ENCODE measurements around the gene GREM1.

GREM1 gene

GRCh38 chr15:32717426-32718226 lies at the start of gene GREM1:
Gene GREM1, plus strand, starts transcription at chr15:32718004. Its CDS starts 12,687 bp downstream, at chr15:32730691.
- no peak for DNase-seq (ENCODE audit: low read depth, low spot score)

- no peak for DNase-seq (ENCODE audit: low read depth, low spot score)
Measured at GRCh38 chr15:32668942-32669341, 48.9 kb upstream of the GREM1 start.

GRCh38 chr15:32669896-32670611 lies 47.8 kb upstream of the GREM1 start:
- DNase-seq (ENCODE audit: low read depth, low spot score), result no peak

- no peak for DNase-seq (ENCODE audit: low read depth, low spot score)
Measured at GRCh38 chr15:32670623-32671022, 47.2 kb upstream of the GREM1 start.

DNA sequence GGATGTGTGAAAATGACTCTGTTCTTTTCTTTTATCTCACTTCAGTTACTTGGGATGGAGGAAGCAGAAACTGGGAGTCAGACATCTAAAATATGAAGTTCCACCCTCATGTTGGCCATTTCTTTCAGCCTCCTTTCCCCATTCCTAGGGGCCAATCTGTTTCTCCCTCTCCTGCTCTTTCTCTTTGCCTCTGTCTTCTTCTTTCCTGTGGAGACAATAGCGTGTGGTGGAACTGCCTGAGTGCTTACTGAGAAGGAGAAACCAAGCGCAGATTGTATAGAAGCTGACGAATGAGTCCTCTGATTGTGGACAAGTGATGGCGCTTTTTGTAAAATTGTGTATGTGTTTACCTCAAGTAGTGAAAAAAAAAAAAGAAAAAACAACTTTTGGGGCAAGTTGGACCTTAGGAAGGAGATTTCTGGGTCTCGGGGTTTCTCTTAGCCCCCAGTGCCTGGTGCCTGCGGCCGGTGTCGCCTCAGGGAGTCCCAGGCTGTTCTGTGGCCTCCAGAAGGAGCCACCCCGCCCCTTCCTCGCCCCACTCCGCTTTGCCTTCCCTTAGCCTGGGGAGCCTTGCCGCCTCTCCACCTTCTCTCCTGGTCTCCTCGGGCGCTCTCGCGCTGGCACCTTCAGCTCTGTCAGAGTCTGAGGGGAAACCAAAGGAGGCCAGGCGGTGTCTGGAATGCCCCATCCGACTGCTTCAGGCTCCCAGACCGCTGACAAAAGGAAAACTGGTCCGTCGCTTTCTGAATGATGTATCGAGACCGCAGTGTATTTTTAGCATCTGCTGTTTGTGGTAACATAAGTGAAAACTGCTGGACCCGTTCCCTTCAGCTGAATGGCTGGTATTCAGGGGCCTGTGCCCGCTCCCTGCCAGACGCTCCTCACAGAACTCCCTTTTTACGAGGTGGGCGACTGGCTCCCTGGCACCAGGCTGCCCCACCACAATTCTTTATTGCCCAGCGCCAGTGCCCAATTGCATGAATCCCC lies 46.2 kb upstream of the GREM1 start:
- DNase-seq (ENCODE audit: low read depth, low spot score), result no peak

DNA sequence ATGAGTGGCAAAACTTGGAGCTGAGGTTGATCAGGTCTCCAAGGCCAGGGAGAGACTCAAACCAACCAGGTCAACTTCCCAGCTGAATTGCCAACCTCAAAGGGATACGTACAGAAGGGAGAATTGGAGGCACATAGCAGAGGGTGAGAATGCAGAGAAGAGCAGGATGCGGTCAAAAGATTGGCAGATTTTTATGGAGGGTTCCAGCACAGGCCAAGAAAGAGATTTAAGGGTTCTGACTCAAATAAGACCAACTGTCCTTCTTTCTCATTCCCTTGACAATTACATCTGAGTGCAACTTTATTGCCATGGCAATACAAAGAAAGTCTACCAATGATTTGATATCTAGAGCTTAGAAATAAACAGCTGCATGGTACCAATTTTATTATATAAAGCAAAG lies 43.1 kb upstream of the GREM1 start:
- no peak for DNase-seq (ENCODE audit: low read depth, low spot score)

DNA sequence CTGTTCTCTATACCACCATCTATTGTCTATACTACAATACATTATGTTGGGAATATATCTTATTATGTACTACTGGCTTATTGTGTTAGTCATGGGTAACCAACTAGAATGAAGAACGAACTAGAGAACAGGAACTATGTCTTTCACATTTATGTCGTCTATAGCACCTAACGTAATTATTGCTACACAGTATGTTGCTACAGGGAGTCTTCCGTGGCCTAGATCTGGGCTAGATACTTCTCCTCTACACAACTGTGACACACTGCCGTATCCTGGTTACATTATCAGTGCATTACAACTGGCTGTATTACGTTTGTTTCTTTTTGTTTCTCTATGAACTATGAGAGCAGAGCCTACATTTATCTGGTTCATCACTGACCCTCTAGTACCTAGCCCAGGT lies 42.3 kb upstream of the GREM1 start:
- no peak for DNase-seq (ENCODE audit: low read depth, low spot score)

- DNase-seq (ENCODE audit: low read depth, low spot score), result no peak
Measured at GRCh38 chr15:32676169-32676568, 41.6 kb upstream of the GREM1 start.

GRCh38 chr15:32677238-32677750 lies 40.5 kb upstream of the GREM1 start:
- DNase-seq (ENCODE audit: low read depth, low spot score), result no peak

DNA sequence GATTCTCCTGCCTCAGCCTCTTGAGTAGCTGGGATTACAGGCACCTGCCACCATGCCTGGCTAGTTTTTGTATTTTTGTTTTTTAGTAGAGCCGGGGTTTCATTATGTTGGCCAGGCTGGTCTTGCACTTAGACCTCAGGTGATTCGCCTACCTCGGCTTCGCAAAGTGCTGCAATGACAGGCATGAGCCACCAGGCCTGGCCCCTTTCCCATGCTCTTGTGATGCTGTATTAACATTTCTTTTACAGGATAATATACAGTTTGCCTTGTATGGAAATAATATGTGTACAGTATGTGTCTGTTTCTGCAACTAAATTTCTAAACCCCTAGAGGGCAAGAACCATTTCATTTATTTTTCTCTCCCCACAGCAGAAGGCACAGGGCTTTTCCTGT lies 38.5 kb upstream of the GREM1 start:
- no peak for DNase-seq (ENCODE audit: low read depth, low spot score)

- DNase-seq (ENCODE audit: low read depth, low spot score), result no peak
Measured at GRCh38 chr15:32682569-32682968, 35.2 kb upstream of the GREM1 start.

DNA sequence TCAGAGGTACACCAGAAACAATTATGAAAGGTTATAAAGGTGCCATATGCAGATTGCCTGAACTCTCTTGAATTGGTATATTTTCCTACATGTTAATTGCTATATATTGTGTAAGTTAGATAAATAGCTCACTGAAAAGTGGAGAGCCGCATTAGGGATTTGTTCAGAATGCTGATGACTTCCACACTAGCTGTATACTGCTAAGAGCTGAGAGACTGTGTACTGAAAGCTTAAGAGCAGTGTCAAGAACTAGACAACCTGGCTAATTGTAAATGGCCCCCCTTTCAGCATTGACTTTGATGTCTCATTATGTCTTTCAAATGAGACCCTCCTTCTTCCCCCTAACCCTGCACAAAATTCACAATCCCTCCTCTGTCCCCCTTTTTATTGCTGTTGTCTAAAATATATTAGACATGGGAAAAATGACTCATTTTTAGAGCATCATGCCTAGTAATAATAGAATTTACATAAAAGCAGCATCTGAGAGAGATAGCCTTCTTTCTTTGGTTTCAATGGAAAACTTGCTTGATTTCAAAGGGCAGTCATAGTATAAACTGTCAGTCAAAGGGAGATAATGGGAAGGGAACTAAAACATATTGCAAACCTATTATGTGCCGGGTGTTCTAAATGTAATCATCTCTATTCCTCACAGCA lies 34.7 kb upstream of the GREM1 start:
- DNase-seq (ENCODE audit: low read depth, low spot score), result no peak

GRCh38 chr15:32683906-32684584 lies 33.8 kb upstream of the GREM1 start:
- no peak for DNase-seq (ENCODE audit: low read depth, low spot score)

- DNase-seq (ENCODE audit: low read depth, low spot score), result no peak
Measured at GRCh38 chr15:32685576-32685975, 32.2 kb upstream of the GREM1 start.

DNA sequence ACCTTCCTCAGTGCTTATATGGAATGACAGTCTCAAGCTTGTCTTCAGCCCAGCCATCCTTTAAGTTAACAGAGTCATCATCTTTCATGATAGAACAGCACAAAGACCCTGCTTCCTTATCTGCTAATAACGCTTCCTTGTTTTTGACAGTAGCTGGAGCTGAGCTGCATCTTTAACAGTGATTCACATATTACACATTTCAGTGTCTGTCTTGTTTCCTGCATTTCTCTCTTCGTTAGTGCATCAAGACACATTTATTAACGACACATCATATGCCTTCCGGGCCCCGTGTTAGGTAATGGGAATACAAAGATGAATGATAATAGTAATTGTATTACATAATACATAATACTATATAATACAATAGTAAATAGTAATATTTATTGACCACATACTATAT lies 30.2 kb upstream of the GREM1 start:
- DNase-seq (ENCODE audit: low read depth, low spot score), result no peak

- DNase-seq (ENCODE audit: low read depth, low spot score), result no peak
Measured at GRCh38 chr15:32688151-32688639, 29.6 kb upstream of the GREM1 start.

DNA sequence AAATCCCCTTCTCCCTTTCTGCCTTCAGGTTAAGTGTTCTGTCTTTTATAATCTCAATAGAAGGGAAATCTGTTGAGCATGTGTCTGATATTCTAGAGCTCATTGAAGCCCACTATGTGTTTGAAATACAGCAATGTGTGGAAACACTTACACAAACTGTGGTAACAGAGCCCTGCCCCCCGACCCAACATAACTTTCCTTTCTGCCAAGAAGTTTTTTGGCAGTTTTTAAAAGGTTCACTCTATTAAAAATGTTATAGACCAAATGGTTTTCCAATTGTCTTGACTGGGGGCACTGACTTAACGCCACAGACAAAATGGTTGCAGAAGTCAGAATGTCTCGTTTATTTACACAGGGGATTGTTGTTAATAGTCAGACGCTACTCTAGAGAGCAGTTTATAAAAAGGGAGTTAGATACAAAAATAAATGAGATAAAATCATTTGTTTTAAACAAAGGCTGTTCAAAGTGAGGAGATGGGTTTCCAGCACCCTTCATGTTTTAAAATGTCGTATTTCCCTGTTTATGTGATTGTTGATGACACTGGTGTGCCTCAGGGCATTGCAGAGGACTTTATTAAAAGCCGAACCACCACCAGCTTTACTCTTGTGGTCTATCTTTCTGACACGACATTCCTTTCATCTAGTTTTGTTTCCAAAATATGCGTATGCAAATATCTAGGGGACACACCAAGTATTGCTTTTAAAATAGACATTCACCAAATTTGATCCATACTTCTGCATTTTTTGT lies 26.7 kb upstream of the GREM1 start:
- DNase-seq (ENCODE audit: low read depth, low spot score), result no peak

DNA sequence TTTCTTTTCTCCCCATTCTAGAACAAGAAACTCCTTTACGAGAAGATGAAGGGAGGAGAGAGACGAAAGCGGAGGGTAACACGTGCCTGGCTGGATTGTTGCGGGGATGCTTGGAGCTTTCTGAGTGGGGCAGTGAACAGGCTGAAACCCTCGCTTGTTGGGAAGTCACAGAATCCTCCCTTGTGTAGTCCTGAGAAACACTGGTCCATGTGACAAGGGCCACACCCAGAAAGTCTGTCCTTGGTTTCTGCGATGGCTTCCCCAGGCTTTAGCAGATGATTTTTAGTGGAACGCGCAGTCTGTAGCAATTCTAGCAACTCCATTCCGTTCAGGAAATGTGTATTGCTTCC lies 26.1 kb upstream of the GREM1 start:
- DNase-seq (ENCODE audit: low read depth, low spot score), result no peak

DNA sequence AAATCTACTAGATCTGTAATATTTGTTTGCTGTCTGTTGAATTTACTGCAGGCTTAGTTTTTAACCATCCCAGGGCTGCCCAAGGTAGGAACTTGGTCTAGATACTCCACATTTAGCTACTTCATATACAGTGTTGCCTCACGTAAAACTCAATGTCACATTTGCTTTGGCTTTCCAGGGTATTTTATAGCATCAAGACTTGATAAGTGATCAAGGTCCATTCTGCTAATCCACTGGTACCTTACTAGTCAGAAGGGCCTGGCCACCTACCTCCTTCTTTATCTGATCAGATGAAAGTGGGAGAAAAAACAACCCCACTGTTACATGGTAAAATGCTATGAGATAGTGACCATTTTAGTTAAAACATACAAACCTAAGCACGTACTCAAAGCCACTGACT lies 25.5 kb upstream of the GREM1 start:
- DNase-seq (ENCODE audit: low read depth, low spot score), result no peak

Data from smooth muscle cell of the brain vasculature (primary cell).